Activated CD8-positive, alpha-beta memory T cell treated with anti-CD3 and anti-CD28 coated beads, Interleukin-2, amount 10 ng/mL, durations not matched to agents 7 days and 5 days (primary cell): Measurements from ENCODE around the gene DNAJC10. TPM values are rescaled to one million over a fixed set of nuclear protein-coding genes. Genes with fewer than 3 reads are reported as not detected.
A peak's percentile ranks its signal among the peaks of the same experiment; 100 is the strongest.
"Not testable (repeated sequence)": the region's sequence is repeated elsewhere in the genome, so short reads cannot be mapped to it uniquely, and the experiment has no call there.

ENCODE experiments used
- ATAC-seq: fragments of 150-1000 bp; cut with Tn5 transposase; one replicate; pipeline ENCODE4 v1.10.0; 2021; ENCODE audit warnings: moderate library complexity
- CTCF ChIA-PET: fragments of 350-600 bp; sonication (Branson Sonifier 250); formaldehyde crosslinking; loops from one replicate; lab custom pipeline; 2021; ENCODE audit warnings: antibody characterized with exemption; lab: Charles Lee
- DNase-seq: peaks from one replicate; pipeline ENCODE4 v3.0.0-alpha.2; 2020
- H3K27ac Mint-ChIP-seq: one replicate; pipeline ENCODE4 v1.8.0; 2021; ENCODE audit warnings: mild to moderate bottlenecking, mixed read lengths
- H3K27me3 Mint-ChIP-seq: one replicate; pipeline ENCODE4 v1.8.0; 2021; ENCODE audit warnings: mixed read lengths
- H3K36me3 Mint-ChIP-seq: one replicate; pipeline ENCODE4 v1.8.0; 2021; ENCODE audit warnings: mild to moderate bottlenecking, mixed read lengths
- H3K4me1 Mint-ChIP-seq: one replicate; pipeline ENCODE4 v1.8.0; 2021; ENCODE audit warnings: mixed read lengths
- H3K4me3 Mint-ChIP-seq: one replicate; pipeline ENCODE4 v1.8.0; 2021; ENCODE audit warnings: mild to moderate bottlenecking, moderate library complexity, mixed read lengths
- H3K9me3 Mint-ChIP-seq: one replicate; pipeline ENCODE4 v1.8.0; 2022; ENCODE audit warnings: low read depth, mixed read lengths
- total RNA-seq, 2 experiments: library from RNA; stranded (reverse); gene quantifications; one replicate each; pipeline ENCODE4 v1.2.3, GENCODE V29; 2021

DNAJC10 gene
- total RNA-seq, 2 experiments from 2014 or later = 53.7 to 54.2 TPM

- Mint-ChIP-seq H3K27me3 (peaks cover 59% of the 10 kb centered on the region), H3K4me1 (no peaks in the 10 kb centered on the region), H3K36me3 (no peaks in the 10 kb centered on the region), H3K27ac (no peak overlapping the region), H3K9me3 (no peaks in the 10 kb centered on the region), H3K4me3 (no peak overlapping the region)
- DNase-seq (no peak), ATAC-seq (no peak)
- CTCF ChIA-PET = interaction anchor here (1.0 kb wide), 1 partner anchor 79 kb away, joined by 3 read pairs; no protein-coding TSS in a partner anchor
Measured at GRCh38 chr2:182705761-182706160, 10.3 kb upstream of the DNAJC10 start.

DNA sequence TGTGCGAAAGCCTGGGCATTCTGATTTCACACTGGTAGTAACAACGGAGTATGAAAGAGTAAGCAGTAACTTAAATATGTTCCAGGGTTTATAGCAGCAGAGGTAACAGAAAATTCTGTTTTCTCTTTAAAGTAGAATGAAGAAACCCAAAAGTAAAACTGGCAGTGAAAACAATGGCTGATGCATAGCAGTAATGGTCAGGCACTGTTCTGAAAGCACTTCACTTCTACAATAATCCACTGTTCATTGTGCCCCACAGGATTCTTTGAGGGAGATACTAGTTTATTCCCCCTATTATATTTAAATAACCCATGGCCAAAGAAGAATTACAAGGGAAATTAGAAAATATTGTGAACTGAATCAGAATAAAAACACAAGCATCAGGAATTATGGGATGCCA, 9.3 kb upstream of the DNAJC10 start:
- DNase-seq (no peak), ATAC-seq (no peak)
- H3K36me3 Mint-ChIP-seq = no peaks in the 10 kb centered on the region
- peaks cover 63% of the 10 kb centered on the region for H3K27me3 Mint-ChIP-seq
- no peak overlapping the region for H3K4me3 Mint-ChIP-seq
- no peaks in the 10 kb centered on the region for H3K9me3 Mint-ChIP-seq
- H3K4me1 Mint-ChIP-seq = no peaks in the 10 kb centered on the region
- no peak overlapping the region for H3K27ac Mint-ChIP-seq
- CTCF ChIA-PET = no interaction called here

DNA sequence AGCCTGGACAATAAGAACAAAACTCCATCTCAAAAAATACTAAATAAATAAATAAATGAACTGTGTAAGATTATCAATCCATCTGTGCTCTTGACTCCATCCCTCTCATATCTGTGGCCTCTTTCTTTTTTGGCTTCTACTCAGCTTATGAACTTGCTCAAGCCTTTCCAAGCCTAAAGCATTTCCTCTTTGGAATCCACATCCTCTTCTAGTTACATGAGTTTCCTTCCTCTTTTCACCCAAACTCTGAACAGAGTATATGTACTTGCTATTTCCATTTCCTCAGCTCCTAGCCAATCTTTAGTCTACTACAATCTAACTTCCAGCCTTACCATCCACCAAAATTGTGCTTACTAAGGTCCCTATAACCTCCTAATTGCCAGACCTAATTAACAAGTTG, 2.5 kb upstream of the DNAJC10 start:
- Mint-ChIP-seq H3K27me3 (peaks cover 32% of the 10 kb centered on the region), H3K4me3 (no peak overlapping the region), H3K9me3 (no peaks in the 10 kb centered on the region), H3K36me3 (no peaks in the 10 kb centered on the region), H3K4me1 (peaks cover 8% of the 10 kb centered on the region), H3K27ac (no peak overlapping the region)
- ATAC-seq = no peak
- CTCF ChIA-PET = interaction anchor here (1.4 kb wide), 1 partner anchor 267 kb away, joined by 3 read pairs; no protein-coding TSS in a partner anchor
- DNase-seq = no peak

DNA sequence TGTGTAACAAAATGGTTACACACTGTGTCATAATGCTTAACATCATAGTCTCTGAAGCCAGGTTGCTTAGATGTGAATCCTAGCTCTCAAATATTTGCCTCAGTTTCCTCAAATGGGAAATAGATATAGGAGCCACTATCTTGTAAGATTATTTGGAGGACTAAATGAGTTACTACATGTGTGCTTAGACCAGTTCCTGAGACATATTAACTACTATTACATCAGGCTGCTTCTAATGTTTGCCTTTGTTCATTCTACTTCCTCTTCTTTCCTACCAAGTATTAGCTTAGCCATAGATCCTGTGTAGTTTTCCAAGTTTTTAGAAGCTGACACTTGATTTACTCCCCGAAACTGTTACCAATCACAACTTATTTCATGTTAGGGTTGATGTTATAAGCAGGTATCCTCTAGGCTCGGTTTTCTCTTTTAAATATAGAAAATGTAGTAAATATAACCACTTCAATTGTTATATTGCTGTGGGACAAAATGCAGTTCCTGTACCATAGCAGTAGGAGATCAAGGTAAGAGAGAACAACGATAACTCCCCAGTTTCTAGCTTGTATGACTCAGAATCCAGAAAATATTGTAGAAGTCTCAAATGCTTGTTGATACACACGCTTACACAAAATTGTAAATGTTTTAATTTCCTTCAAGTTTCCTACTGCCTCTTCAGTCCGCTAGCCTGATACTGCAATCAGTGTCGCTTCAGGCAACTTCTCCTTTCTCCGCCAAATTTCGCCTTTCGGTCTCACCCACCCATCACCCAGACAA, 751 bp upstream of the DNAJC10 start:
- H3K4me1 Mint-ChIP-seq = peaks cover 8% of the 10 kb centered on the region
- no peak overlapping the region for H3K27ac Mint-ChIP-seq
- H3K9me3 Mint-ChIP-seq = no peaks in the 10 kb centered on the region
- H3K27me3 Mint-ChIP-seq = peaks cover 21% of the 10 kb centered on the region
- DNase-seq (no peak), ATAC-seq (no peak)
- CTCF ChIA-PET = interaction anchor here (0.6 to 1.2 kb wide), 3 partner anchors 16 to 272 kb away, joined by 3 to 5 read pairs (median 3); no protein-coding TSS in a partner anchor
- peaks cover 2% of the 10 kb centered on the region for H3K36me3 Mint-ChIP-seq
- no peak overlapping the region for H3K4me3 Mint-ChIP-seq

- CTCF ChIA-PET = interaction anchor here (0.9 to 1.1 kb wide), 2 partner anchors 15 to 46 kb away, joined by 3 read pairs; no protein-coding TSS in a partner anchor
- H3K4me3 Mint-ChIP-seq = no peak overlapping the region
- peaks cover 16% of the 10 kb centered on the region for H3K27me3 Mint-ChIP-seq
- ATAC-seq (no peak), DNase-seq (peak; percentile 45)
- H3K9me3 Mint-ChIP-seq = no peaks in the 10 kb centered on the region
- H3K27ac Mint-ChIP-seq = no peak overlapping the region
- H3K36me3 Mint-ChIP-seq = peaks cover 5% of the 10 kb centered on the region
- H3K4me1 Mint-ChIP-seq = peaks cover 8% of the 10 kb centered on the region
Measured at GRCh38 chr2:182716650-182716979, 558 bp downstream of the DNAJC10 start.

- H3K4me1 Mint-ChIP-seq = peaks cover 8% of the 10 kb centered on the region
Measured at GRCh38 chr2:182717416-182717815, 1.4 kb downstream of the DNAJC10 start.

DNA sequence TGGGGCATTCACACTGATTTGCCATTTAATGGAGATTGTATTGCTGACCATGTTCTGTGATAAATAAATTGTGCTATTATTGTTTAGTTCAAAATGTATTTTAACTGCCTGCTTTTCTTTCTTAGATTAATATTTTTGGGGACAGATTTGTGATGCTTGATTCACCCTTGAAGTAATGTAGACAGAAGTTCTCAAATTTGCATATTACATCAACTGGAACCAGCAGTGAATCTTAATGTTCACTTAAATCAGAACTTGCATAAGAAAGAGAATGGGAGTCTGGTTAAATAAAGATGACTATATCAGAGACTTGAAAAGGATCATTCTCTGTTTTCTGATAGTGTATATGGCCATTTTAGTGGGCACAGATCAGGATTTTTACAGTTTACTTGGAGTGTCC, 1.8 kb downstream of the DNAJC10 start:
- no peak for ATAC-seq
- no peak for DNase-seq
- H3K36me3 Mint-ChIP-seq = peaks cover 5% of the 10 kb centered on the region
- H3K27me3 Mint-ChIP-seq = peaks cover 11% of the 10 kb centered on the region
- H3K27ac Mint-ChIP-seq = no peak overlapping the region
- H3K4me1 Mint-ChIP-seq = peaks cover 8% of the 10 kb centered on the region
- peak overlapping the region; percentile 19 for H3K4me3 Mint-ChIP-seq
- no peaks in the 10 kb centered on the region for H3K9me3 Mint-ChIP-seq
- CTCF ChIA-PET = interaction anchor here (0.7 kb wide), 1 partner anchor 318 kb away, joined by 3 read pairs; no protein-coding TSS in a partner anchor

More at GRCh38 chr2:182717416-182717815, 1.4 kb downstream of the DNAJC10 start:
- CTCF ChIA-PET = interaction anchor here (0.7 kb wide), 1 partner anchor 319 kb away, joined by 3 read pairs; no protein-coding TSS in a partner anchor
- ATAC-seq = no peak
- Mint-ChIP-seq H3K36me3 (peaks cover 5% of the 10 kb centered on the region), H3K4me3 (peak overlapping the region; percentile 19), H3K27me3 (peaks cover 12% of the 10 kb centered on the region), H3K27ac (no peak overlapping the region), H3K9me3 (no peaks in the 10 kb centered on the region)
- DNase-seq = no peak

DNA sequence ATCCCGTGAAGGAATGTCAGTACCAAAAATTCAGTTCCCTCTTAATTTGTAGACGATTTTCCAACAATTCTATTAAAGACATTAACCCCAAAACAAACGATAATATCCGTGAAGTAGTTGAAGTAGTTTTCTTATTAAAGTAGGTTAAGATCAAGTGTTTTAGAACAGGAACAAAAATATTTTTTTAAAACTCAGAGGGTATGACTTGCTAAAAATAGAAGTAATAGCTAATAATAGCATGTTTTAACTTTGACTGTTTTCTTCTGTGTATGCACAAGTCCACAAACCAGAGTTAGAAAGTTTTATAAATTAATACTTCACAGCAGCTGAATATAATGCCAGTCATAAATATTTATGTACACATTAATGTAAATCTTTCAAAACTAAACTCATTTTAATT, 2.4 kb downstream of the DNAJC10 start:
- Mint-ChIP-seq H3K36me3 (peaks cover 9% of the 10 kb centered on the region), H3K4me1 (peaks cover 8% of the 10 kb centered on the region), H3K27me3 (peaks cover 8% of the 10 kb centered on the region), H3K9me3 (no peaks in the 10 kb centered on the region), H3K27ac (no peak overlapping the region), H3K4me3 (no peak overlapping the region)
- no peak for ATAC-seq
- no peak for DNase-seq
- CTCF ChIA-PET = no interaction called here

DNA sequence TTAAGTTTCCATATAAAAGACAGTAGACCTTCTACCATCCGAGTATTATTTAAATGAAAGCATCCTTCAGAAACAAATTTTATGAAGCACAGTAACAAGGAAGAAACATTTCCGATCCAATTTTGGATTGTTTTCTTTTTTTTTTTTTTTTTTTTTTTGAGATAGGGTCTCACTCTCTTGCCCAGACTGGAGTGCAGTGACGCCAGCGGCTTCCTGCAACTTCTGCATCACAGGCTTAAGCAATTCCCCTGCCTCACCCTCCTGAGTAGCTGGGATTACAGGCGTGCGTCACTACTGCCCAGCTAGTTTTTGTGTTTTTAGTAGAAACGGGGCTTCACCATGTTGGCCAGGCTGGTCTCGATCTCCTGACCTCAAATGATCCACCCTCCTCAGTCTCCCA, 3.1 kb downstream of the DNAJC10 start:
- CTCF ChIA-PET = interaction anchor here (0.7 kb wide), 1 partner anchor 10 kb away, joined by 4 read pairs; no protein-coding TSS in a partner anchor

GRCh38 chr2:182724656-182725055, 8.6 kb downstream of the DNAJC10 start:
- Mint-ChIP-seq H3K27me3 (no peaks in the 10 kb centered on the region), H3K36me3 (peaks cover 25% of the 10 kb centered on the region), H3K9me3 (no peaks in the 10 kb centered on the region), H3K4me1 (no peaks in the 10 kb centered on the region), H3K27ac (no peak overlapping the region), H3K4me3 (no peak overlapping the region)
- DNase-seq (no peak), ATAC-seq (no peak)
- CTCF ChIA-PET = interaction anchor here (1.1 to 1.2 kb wide), 2 partner anchors 14 to 43 kb away, joined by 3 read pairs; no protein-coding TSS in a partner anchor

More for the DNA sequence above, 3.1 kb downstream of the DNAJC10 start:
- not testable (repeated sequence) for H3K27me3 Mint-ChIP-seq, H3K4me3 Mint-ChIP-seq, H3K4me1 Mint-ChIP-seq, DNase-seq, ATAC-seq, H3K27ac Mint-ChIP-seq, H3K9me3 Mint-ChIP-seq
- peaks cover 10% of the 10 kb centered on the region for H3K36me3 Mint-ChIP-seq

GRCh38 chr2:182726473-182726872, 10.4 kb downstream of the DNAJC10 start:
- peaks cover 34% of the 10 kb centered on the region for H3K36me3 Mint-ChIP-seq
- H3K27ac Mint-ChIP-seq = no peak overlapping the region
- H3K27me3 Mint-ChIP-seq = no peaks in the 10 kb centered on the region
- no peak for ATAC-seq
- no peak for DNase-seq
- H3K4me1 Mint-ChIP-seq = no peaks in the 10 kb centered on the region
- CTCF ChIA-PET = no interaction called here
- H3K9me3 Mint-ChIP-seq = no peaks in the 10 kb centered on the region
- H3K4me3 Mint-ChIP-seq = no peak overlapping the region

- Mint-ChIP-seq H3K9me3 (no peaks in the 10 kb centered on the region), H3K36me3 (peaks cover 34% of the 10 kb centered on the region), H3K4me3 (no peak overlapping the region), H3K27me3 (no peaks in the 10 kb centered on the region), H3K4me1 (peaks cover 6% of the 10 kb centered on the region), H3K27ac (no peak overlapping the region)
- CTCF ChIA-PET = no interaction called here
- no peak for DNase-seq
- no peak for ATAC-seq
Measured at GRCh38 chr2:182728014-182728413, 12.0 kb downstream of the DNAJC10 start.

- DNase-seq (no peak), ATAC-seq (no peak)
- Mint-ChIP-seq H3K36me3 (peaks cover 28% of the 10 kb centered on the region), H3K9me3 (no peaks in the 10 kb centered on the region), H3K4me3 (no peak overlapping the region), H3K27me3 (no peaks in the 10 kb centered on the region), H3K27ac (no peak overlapping the region), H3K4me1 (peaks cover 8% of the 10 kb centered on the region)
- CTCF ChIA-PET = no interaction called here
Measured at GRCh38 chr2:182729710-182730339, 13.8 kb downstream of the DNAJC10 start.
